HG03575 (cell line): ENCODE results near the gene KIFAP3.
"Not testable (repeated sequence)": the region's sequence is repeated elsewhere in the genome, so short reads cannot be mapped to it uniquely, and the experiment has no call there.

Experiments used
- ATAC-seq: cut with Tn5 transposase; IDR thresholded peaks from one replicate; pipeline ENCODE4 v1.9.1; 2021; ENCODE audit not compliant: unreplicated experiment, insufficient number of reproducible peaks, low FRiP score; ENCODE audit errors: extremely low read depth

Gene KIFAP3

GRCh38 chr1:170074250-170075157 lies at the start of gene KIFAP3:
TSS of gene KIFAP3 (minus strand) at chr1:170074695. CDS start at chr1:170074467, 228 bp downstream.
- peak; percentile 94 for ATAC-seq

- ATAC-seq = no peak
Observed at GRCh38 chr1:170122366-170122765, 47.9 kb upstream of the KIFAP3 start.

- ATAC-seq = no peak
Observed at GRCh38 chr1:170114906-170115305, 40.4 kb upstream of the KIFAP3 start.

- ATAC-seq = not testable (repeated sequence)
Observed at GRCh38 chr1:170113140-170113539, 38.6 kb upstream of the KIFAP3 start.

GRCh38 chr1:170097449-170097948 lies 23.0 kb upstream of the KIFAP3 start:
- no peak for ATAC-seq

GRCh38 chr1:170096806-170097340 lies 22.4 kb upstream of the KIFAP3 start:
- ATAC-seq = no peak

GRCh38 chr1:170095976-170096748 lies 21.7 kb upstream of the KIFAP3 start:
- no peak for ATAC-seq

- ATAC-seq = not testable (repeated sequence)
Observed at GRCh38 chr1:170094697-170095616, 20.5 kb upstream of the KIFAP3 start.

GRCh38 chr1:170086399-170087032 lies 12.0 kb upstream of the KIFAP3 start:
- no peak for ATAC-seq

- no peak for ATAC-seq
Observed at GRCh38 chr1:170085091-170085490, 10.6 kb upstream of the KIFAP3 start.

GRCh38 chr1:170078610-170079189 lies 4.2 kb upstream of the KIFAP3 start:
- no peak for ATAC-seq

- ATAC-seq = no peak
Observed at GRCh38 chr1:170077926-170078325, 3.4 kb upstream of the KIFAP3 start.

- ATAC-seq = not testable (repeated sequence)
Observed at GRCh38 chr1:170076952-170077351, 2.5 kb upstream of the KIFAP3 start.

- ATAC-seq = no peak
Observed at GRCh38 chr1:170076199-170076598, 1.7 kb upstream of the KIFAP3 start.

- ATAC-seq = no peak
Observed at GRCh38 chr1:170075186-170075585, 691 bp upstream of the KIFAP3 start.

GRCh38 chr1:170073893-170074249 lies 624 bp downstream of the KIFAP3 start:
- ATAC-seq = no peak

- ATAC-seq = no peak
Observed at GRCh38 chr1:170071378-170071777, 3.1 kb downstream of the KIFAP3 start.

- ATAC-seq = no peak
Observed at GRCh38 chr1:170068923-170069322, 5.6 kb downstream of the KIFAP3 start.
